AG09309 (cell line): ENCODE measurements around the gene CCDC91.

ENCODE experiments used
- DNase-seq: peaks from one replicate; pipeline ENCODE4 v3.0.0-alpha.2; 2010; ENCODE audit warnings: low read depth
- H3K4me3 ChIP-seq: 2 replicates; pipeline ENCODE4 v1.5.1; 2011; ENCODE audit warnings: mild to moderate bottlenecking, low read depth, low read length, moderate library complexity; ENCODE audit not compliant: control insufficient read depth
- CTCF ChIP-seq: IDR thresholded peaks from 2 replicates; pipeline ENCODE4 v1.5.1; 2011; ENCODE audit warnings: mild to moderate bottlenecking, low read depth, low read length, inconsistent platforms; ENCODE audit not compliant: insufficient read depth, control insufficient read depth; ENCODE audit errors: missing control alignments

Gene CCDC91

GRCh38 chr12:28190321-28191050 lies at the start of gene CCDC91:
TSS of gene CCDC91 (plus strand) at chr12:28190456. CDS start at chr12:28257216, 66,760 bp downstream.
- peak within 1 kb of the TSS; percentile 87 for H3K4me3 ChIP-seq
- DNase-seq = peak; percentile 67
- TF ChIP-seq CTCF = no peak

GRCh38 chr12:28144059-28144458 lies 46.2 kb upstream of the CCDC91 start:
- DNase-seq = no peak
- no peak for TF ChIP-seq CTCF
- H3K4me3 ChIP-seq = no peak overlapping the region

DNA sequence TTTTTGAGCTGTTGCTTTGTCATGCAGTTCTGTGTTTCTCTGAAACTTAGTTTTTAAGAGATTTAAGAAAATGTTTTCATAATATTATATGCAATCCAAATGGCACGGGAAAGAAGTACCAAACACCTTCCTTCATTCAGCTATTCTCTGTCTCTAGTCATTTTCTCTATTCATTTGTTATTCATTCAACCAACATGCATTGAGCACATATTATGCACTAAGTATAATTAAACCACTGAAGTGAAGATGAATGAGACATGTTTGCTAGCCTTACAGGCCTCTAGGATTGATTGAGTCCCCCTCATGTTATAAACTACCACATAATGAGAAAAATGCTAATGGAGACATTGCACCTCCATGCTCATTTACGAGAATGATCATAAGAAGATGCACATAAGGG lies 45.7 kb upstream of the CCDC91 start:
- no peak for TF ChIP-seq CTCF
- H3K4me3 ChIP-seq = no peak overlapping the region
- no peak for DNase-seq

- no peak for TF ChIP-seq CTCF
- DNase-seq = no peak
- no peak overlapping the region for H3K4me3 ChIP-seq
These were observed 45.0 kb upstream of the CCDC91 start for GRCh38 chr12:28145216-28145615.

GRCh38 chr12:28149279-28149678 lies 41.0 kb upstream of the CCDC91 start:
- no peak for TF ChIP-seq CTCF
- no peak for DNase-seq
- H3K4me3 ChIP-seq = no peak overlapping the region

- H3K4me3 ChIP-seq = no peak overlapping the region
- no peak for DNase-seq
- no peak for TF ChIP-seq CTCF
These were observed 33.9 kb upstream of the CCDC91 start for GRCh38 chr12:28156362-28156761.
